Kidney capillary endothelial cell (primary cell): ENCODE results near the gene PYM1.

Source experiments
- DNase-seq: peaks from one replicate; pipeline ENCODE4 v3.0.0-alpha.2; 2018; ENCODE audit warnings: low spot score

Gene PYM1

GRCh38 chr12:55927588-55928502 lies at the start of gene PYM1:
PYM1 (minus strand) TSS chr12:55927894; CDS start chr12:55927761, 133 bp downstream.
- DNase-seq, result peak; percentile 47

GRCh38 chr12:55974308-55974730 lies 46.6 kb upstream of the PYM1 start:
- no peak for DNase-seq

GRCh38 chr12:55973599-55974307 lies 46.1 kb upstream of the PYM1 start, which contains the start of gene RAB5B:
RAB5B (plus strand) TSS chr12:55974078; CDS start chr12:55986961, 12,883 bp downstream.
- DNase-seq, result peak; percentile 100

DNA sequence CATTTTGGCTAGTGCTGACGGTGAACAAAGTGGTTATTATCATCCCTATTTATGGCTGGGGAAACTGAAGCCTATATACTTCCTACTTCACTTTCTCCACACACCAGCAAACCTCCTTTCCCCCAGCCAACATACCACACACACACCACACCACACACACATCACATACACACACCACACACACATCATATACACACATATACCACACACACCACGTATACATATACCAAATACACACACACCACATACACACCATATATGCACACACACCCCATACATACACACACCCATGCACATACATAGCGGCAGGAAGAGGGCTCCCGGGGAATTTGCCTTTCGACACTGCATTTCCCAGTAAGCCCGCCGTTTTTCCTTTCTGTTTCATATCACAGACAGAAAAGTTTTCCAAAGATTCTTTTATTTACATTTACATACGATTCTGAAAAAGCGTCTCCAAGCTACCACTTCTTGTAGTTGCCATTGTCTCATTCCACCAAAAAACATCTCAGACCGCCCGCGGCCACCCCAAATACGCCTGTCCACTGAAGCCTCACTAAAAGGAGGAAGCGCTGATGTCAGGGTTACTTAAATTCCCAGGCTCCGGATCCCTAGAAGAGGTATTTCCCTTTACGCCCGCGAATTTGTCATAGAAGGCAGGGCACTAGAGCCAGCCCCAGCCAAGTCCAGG lies 45.4 kb upstream of the PYM1 start:
- DNase-seq, result no peak

GRCh38 chr12:55972456-55972855 lies 44.8 kb upstream of the PYM1 start:
- DNase-seq, result no peak

DNA sequence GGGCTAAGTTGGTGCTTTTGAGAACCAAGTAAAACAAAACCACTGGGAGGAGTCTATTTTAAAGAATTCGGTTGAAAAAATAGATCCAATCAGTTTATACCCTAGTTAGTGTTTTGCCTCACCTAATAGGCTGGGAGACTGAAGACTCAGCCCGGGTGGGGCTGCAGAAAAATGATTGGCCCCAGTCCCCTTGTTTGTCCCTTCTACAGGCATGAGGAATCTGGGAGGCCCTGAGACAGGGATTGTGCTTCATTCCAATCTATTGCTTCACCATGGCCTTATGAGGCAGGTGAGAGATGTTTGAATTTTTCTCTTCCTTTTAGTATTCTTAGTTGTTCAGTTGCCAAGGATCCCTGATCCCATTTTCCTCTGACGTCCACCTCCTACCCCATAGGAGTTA lies 44.3 kb upstream of the PYM1 start:
- DNase-seq, result no peak

DNA sequence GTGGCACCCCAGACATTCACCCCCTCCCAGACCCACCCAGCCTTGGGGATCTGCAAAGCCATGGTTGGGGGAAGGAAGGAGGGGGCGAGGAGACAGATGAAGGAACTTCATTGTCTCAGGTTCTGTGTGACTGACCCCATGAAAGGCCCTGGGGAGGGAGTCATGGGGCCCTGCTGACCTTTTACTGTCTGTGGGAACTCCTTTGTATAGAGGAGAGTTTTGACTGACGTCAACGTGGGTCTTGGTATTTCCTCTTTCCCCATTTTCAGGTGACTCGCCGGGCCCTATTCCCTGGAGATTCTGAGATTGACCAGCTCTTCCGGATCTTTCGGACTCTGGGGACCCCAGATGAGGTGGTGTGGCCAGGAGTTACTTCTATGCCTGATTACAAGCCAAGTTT lies 43.1 kb upstream of the PYM1 start:
- no peak for DNase-seq

DNA sequence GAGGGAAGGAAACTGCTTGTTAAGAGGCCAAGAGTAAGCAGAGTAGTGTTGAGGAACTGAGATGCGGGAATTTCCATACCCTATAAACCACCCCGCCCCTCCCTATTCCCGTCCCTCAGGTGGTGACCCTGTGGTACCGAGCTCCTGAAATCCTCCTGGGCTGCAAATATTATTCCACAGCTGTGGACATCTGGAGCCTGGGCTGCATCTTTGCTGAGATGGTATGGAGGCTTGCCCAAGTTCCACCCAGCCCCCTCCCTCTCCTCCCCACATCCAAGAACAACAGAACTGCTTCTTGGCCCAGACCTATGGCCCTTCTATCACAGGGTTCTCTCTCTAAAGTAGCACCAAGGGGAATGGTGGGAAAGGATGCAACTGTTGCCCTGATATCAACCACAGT lies 41.7 kb upstream of the PYM1 start:
- no peak for DNase-seq

DNA sequence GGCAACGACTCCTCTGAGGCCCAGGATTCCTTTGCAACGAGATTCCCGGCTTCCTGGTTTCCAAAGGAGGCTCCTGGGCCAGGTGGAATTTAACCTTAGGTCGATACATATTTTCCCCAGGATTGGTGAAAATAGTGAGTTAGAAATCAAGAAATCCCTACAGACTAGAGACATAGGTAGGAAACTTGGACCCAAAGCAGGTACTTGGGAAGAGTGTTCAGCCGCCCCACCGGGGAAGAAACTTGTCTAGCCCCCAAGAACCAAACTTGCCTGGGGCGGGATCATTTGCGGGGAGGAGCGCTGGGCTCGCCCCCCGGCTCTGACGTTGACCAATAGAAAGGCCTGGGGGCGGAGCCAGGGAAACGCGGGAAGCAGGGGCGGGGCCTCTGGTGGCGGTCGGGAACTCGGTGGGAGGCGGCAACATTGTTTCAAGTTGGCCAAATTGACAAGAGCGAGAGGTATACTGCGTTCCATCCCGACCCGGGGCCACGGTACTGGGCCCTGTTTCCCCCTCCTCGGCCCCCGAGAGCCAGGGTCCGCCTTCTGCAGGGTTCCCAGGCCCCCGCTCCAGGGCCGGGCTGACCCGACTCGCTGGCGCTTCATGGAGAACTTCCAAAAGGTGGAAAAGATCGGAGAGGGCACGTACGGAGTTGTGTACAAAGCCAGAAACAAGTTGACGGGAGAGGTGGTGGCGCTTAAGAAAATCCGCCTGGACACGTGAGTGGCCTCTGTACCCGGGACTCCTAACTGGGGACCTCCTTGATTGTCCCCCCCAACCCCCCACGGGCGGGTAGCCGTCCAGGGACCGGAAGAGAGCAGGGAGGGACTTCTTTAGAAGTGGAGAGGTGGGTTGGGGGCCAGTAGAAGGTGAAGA lies 39.0 kb upstream of the PYM1 start, which contains the start of gene CDK2:
CDK2 (plus strand) TSS at position 423 of the 874 bp plus-strand sequence; CDS start at position 602, 179 bp downstream.
- peak; percentile 72 for DNase-seq

GRCh38 chr12:55965941-55966407 lies 38.3 kb upstream of the PYM1 start, which contains the start of gene PMEL:
PMEL (minus strand) TSS chr12:55966042; CDS start chr12:55966011, 31 bp downstream.
- DNase-seq, result no peak

DNA sequence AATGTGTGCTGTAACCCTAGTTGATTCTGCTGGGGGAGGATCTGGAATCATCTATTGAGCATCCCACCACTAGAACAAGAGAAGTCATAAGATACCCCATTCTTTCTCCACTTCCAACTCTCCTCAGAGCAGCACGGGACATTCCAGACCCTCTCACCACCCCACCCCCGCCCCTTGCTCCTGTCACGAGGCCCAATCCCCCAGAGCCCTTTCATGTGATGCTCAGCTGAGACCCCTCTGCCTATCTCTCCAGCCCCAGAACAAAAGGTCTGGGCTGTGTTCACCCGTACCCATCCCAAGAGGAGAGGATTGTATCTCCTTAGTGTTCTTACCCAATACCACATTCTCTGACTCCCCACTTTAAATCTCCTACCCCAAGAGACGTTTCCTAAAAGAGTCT lies 37.5 kb upstream of the PYM1 start:
- DNase-seq, result no peak

GRCh38 chr12:55963760-55964159 lies 36.1 kb upstream of the PYM1 start:
- no peak for DNase-seq

GRCh38 chr12:55957106-55957859 lies 29.6 kb upstream of the PYM1 start:
- DNase-seq, result no peak

DNA sequence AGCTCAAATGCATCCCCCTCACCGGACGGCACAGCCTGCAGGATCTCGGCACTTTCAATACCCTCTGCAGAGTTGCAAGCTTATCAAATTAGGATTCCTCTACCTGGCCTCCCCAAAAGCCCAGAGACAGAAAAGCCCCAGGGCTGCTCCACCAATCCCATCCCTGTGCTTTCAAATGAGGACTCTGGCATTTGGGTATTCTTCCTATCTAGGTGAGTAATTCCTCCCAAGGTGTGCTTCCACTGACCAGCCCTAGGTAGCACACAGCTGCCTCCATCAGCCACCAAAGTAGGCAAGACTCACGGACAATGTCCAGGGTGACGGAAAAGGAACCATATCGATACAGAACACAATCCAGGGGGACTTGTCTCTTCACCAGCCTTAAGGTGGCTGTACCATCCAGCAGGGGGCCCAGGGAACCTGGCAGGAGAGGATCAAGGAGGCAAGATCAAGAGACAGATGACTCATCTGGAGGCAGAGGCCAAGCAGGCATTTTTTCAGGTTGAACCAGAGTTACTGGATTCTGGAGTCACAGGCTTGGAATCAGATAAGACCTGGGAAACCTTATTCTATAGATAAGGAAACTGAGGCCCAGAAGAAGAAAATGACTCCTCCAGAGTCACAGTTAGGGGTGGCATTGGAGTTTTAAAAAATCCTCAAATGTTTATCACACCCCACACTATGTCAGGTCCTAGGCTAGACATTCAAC lies 28.3 kb upstream of the PYM1 start:
- no peak for DNase-seq

DNA sequence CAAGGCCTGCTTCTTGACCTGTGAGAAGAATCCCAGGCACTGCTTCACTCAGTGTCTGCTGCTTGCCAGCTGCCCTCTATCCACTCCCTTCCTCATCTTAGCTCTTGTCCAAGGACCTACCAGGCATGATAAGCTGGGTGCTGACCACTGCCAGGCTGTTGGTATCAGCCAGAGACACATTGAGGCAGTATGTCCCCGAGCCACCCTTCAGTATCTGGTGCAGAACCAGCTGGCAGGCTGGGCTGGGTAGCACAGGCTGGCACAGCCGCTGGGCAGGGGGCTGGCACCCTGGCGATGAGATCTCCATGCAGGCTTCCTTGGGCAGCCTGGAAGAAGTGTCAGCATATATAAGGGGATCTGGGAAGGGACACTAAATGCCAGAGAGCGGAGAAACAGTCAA lies 27.6 kb upstream of the PYM1 start:
- DNase-seq, result no peak

GRCh38 chr12:55946553-55946952 lies 18.9 kb upstream of the PYM1 start:
- no peak for DNase-seq

GRCh38 chr12:55942577-55943136 lies 15.0 kb upstream of the PYM1 start:
- no peak for DNase-seq

- no peak for DNase-seq
Measured at GRCh38 chr12:55942055-55942454, 14.4 kb upstream of the PYM1 start.

- DNase-seq, result peak; percentile 83
Measured at GRCh38 chr12:55940065-55940732, 12.5 kb upstream of the PYM1 start.
